Lung (tissue), 12 donors: ENCODE results near the gene HCFC1. TPM values are rescaled to one million over a fixed set of nuclear protein-coding genes. Genes with fewer than 3 reads are reported as not detected.

ENCODE experiments used
- ATAC-seq: fragments of 200-7000 bp; cut with Tn5 transposase; one replicate; pipeline ENCODE4 v1.9.1; 2020; ENCODE audit warnings: moderate number of reproducible peaks; ENCODE audit not compliant: insufficient read depth, low FRiP score
- DNase-seq, 3 donors: peaks; one replicate each; pipeline ENCODE4 v3.0.0-alpha.2; 2013 to 2017
- H3K27ac ChIP-seq, 2 donors: one replicate each; pipeline ENCODE4 v1.5.1; 2013; ENCODE audit warnings: mild to moderate bottlenecking in 2 of 2, moderate library complexity in 2 of 2, control low read depth in 1 of 2, inconsistent platforms in 1 of 2, low read depth in 1 of 2, low read length in 1 of 2
- H3K27me3 ChIP-seq, 3 donors: one replicate each; pipeline ENCODE4 v1.5.1; 2013; ENCODE audit warnings: low read length in 2 of 3; ENCODE audit not compliant: control insufficient read depth in 3 of 3, insufficient read depth in 3 of 3
- H3K36me3 ChIP-seq, 4 donors: one replicate each; pipeline ENCODE4 v1.5.1; 2013; ENCODE audit warnings: low read length in 4 of 4, mild to moderate bottlenecking in 1 of 4, moderate library complexity in 1 of 4; ENCODE audit not compliant: control insufficient read depth in 4 of 4, insufficient read depth in 4 of 4
- H3K4me1 ChIP-seq, 5 donors: one replicate each; pipeline ENCODE4 v1.5.1; 2013; ENCODE audit warnings: low read length in 5 of 5, mild to moderate bottlenecking in 2 of 5, moderate library complexity in 1 of 5; ENCODE audit not compliant: control insufficient read depth in 5 of 5, insufficient read depth in 5 of 5
- H3K4me3 ChIP-seq: one replicate; pipeline ENCODE4 v1.5.1; 2013; ENCODE audit warnings: mild to moderate bottlenecking, control low read depth, moderate library complexity
- H3K9ac ChIP-seq, 2 donors: one replicate each; pipeline ENCODE4 v1.5.1; 2013; ENCODE audit warnings: low read length in 2 of 2, control low read depth in 1 of 2; ENCODE audit not compliant: insufficient read depth in 1 of 2
- H3K9me3 ChIP-seq, 4 donors: one replicate each; pipeline ENCODE4 v1.5.1; 2013; ENCODE audit warnings: low read length in 3 of 4, mild to moderate bottlenecking in 1 of 4, moderate library complexity in 1 of 4; ENCODE audit not compliant: control insufficient read depth in 4 of 4, insufficient read depth in 3 of 4
- CTCF ChIP-seq: IDR thresholded peaks from 2 replicates; pipeline ENCODE4 v1.5.1; 2012; ENCODE audit warnings: mild to moderate bottlenecking; ENCODE audit errors: control extremely low read depth, extremely low read depth
- WGBS, 2 donors: extraction: QIAGEN DNeasy Blood & Tissue Kit; methylation state at CpG; one replicate each; pipeline ENCODE4 v1.1.7; 2013; 5-methylcytosine and 5-hydroxymethylcytosine counted together
- polyA plus RNA-seq, 2 donors: library from polyadenylated mRNA; stranded (reverse); fragments of 200-250 nt; gene quantifications; one replicate each; pipeline ENCODE4 v1.2.1, GENCODE V29; 2013
- total RNA-seq, 2 donors: library from RNA; depleted of rRNA in 1 of 2; stranded (reverse); fragments of >200 nt in 1 of 2; gene quantifications; one replicate each; pipeline ENCODE4 v1.2.1, GENCODE V29; 2014 to 2021
- donor health status: control.
- donor health status: control.
- donor health status: Bipolar disorder and iron deficiency.
- donor health status: healthy.
- donor health status: DM: yes; HTN: yes; CAD: no.

Gene HCFC1
- total and polyA plus RNA-seq, 4 donors, result 10.7 to 59.4 (median 24.1) TPM

DNA sequence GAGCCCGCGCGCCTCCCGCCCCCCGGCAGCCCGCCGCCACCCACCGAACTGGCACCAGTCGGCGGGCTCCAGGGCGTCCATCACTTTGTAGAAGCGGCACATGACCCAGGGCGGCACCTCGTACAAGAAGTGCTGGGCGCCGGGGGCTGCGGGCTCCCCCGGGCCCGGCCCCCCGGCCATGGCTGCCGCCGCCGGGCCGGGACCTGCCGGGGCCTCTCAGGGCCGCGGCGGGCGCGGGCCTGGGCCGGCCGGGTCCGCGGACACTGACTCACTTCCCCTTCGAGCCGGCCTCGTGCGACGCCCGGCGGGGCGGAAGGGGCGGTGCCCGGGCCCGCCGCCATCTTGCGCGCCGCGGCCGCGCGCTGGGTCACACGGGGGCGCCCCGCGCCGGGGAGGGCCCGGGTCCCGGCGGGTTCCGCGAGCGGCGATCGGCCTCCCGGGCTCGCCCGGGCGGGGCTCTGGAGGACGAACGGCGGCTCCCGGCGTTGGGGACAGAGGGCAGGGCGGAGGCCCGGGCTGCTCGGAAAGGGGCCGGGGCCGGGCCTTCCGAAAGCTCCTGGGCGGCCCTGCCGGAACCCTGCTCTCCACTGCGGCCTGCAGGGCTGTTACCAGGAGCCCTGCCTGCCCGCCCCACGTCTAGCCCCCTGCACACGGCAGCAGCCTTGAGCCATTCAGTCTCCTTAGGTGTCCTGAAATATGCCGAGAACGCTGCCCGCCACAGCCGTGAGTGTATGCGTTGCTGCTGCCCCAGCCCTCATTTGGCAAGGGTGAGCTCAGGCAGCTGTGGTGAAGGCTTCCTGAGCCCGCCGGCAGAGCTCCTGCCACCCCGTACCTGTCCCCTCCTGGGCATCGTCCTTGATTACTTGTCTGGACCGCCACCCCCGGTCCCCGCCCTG is 48.3 kb upstream of the HCFC1 start, which contains the start of gene IRAK1:
Gene IRAK1 (minus strand): TSS at position 270 of the 896 bp plus-strand sequence. CDS start 90 bp downstream, at position 180.
- Histone ChIP-seq H3K9me3 (peaks cover 0 to 6% (median 0%) of the 10 kb centered on the region in 4 donors), H3K4me3 (peak within 1 kb of the TSS; percentile 65), H3K9ac (peak within 1 kb of the TSS in 1 of 2 donors; percentile 46), H3K4me1 (peaks cover 3 to 31% (median 8%) of the 10 kb centered on the region in 5 donors), H3K27me3 (no peaks in the 10 kb centered on the region), H3K27ac (peak within 1 kb of the TSS; percentile 91 to 95), H3K36me3 (peaks cover 0 to 26% (median 2%) of the 10 kb centered on the region in 4 donors)
- no peak for TF ChIP-seq CTCF
- peak; percentile 34 to 64 (median 56) for DNase-seq
- ATAC-seq, result peak; percentile 67
- WGBS, 2 donors, result 0 to 29% methylated on average over 13 to 99 of the region's 99 CpGs

- peaks cover 3 to 31% (median 8%) of the 10 kb centered on the region in 5 donors for H3K4me1 ChIP-seq
- H3K4me3 ChIP-seq, result peak overlapping the region; percentile 65
- 0 to 38% methylated on average over 15 to 45 of the region's 45 CpGs for WGBS, 2 donors
- H3K27me3 ChIP-seq, result no peaks in the 10 kb centered on the region
- ATAC-seq (no peak), DNase-seq (no peak)
- no peak for TF ChIP-seq CTCF
- no peak overlapping the region for H3K9ac ChIP-seq
- peaks cover 0 to 26% (median 2%) of the 10 kb centered on the region in 4 donors for H3K36me3 ChIP-seq
- H3K27ac ChIP-seq, result peak overlapping the region; percentile 82 to 95
- peaks cover 0 to 6% (median 0%) of the 10 kb centered on the region in 4 donors for H3K9me3 ChIP-seq
Observed at GRCh38 chrX:154019061-154019621, 47.5 kb upstream of the HCFC1 start.

DNA sequence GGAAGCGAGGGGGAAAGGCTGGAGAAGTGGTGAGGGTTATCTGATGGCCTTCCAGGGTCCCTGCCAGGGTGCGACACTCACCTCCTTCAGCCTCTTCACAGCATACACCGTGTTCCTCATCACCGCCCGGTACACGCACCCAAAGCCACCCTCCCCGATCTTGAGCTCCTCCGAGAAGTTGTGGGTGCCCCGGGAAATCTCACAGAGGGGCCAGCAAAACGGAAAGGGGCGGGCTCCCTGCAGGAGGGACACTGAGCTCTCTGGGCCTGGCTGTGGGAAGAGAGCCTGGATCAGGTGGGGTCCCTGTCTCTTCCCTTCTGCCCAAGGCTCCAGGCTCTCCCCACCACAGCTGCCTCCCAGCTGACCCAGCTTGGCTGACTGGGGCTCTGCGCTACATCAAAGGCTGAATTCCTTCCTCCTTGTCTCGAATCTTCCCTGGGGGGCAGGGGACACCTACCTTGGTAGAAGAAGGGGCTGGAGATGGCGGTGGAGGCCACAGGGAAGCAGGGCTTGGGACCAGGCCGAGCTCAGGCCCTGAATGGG is 47.0 kb upstream of the HCFC1 start:
- peaks cover 0 to 6% (median 0%) of the 10 kb centered on the region in 4 donors for H3K9me3 ChIP-seq
- no peak for TF ChIP-seq CTCF
- H3K4me1 ChIP-seq, result peaks cover 3 to 28% (median 8%) of the 10 kb centered on the region in 5 donors
- peaks cover 0 to 26% (median 2%) of the 10 kb centered on the region in 4 donors for H3K36me3 ChIP-seq
- no peak for DNase-seq
- WGBS, 2 donors, result 66 to 76% methylated on average over 12 to 15 of the region's 15 CpGs
- H3K27ac ChIP-seq, result peak overlapping the region; percentile 82 to 95
- H3K27me3 ChIP-seq, result no peaks in the 10 kb centered on the region
- H3K4me3 ChIP-seq, result peak overlapping the region; percentile 65
- no peak overlapping the region for H3K9ac ChIP-seq
- ATAC-seq, result no peak
